GM12878 (cell line): ENCODE data around the gene ZNF507. TPM values are rescaled to one million over a fixed set of nuclear protein-coding genes. Genes with fewer than 3 reads are reported as not detected.

Source experiments
- ATAC-seq: fragments of 200-7000 bp; cut with Tn5 transposase; 3 replicates; pipeline ENCODE4 v1.9.1; 2020; ENCODE audit warnings: mild to moderate bottlenecking, moderate library complexity
- BruUV-seq: library from RNA; stranded (reverse); fragments of 400-500 nt; replicated peaks from 2 replicates; lab custom pipeline; 2021; lab: Mats Ljungman, UMichigan
- CTCF ChIA-PET: fragments of 300-600 bp; sonication (Branson Sonifier 250); formaldehyde crosslinking; extraction: SDS; loops from one replicate; lab custom pipeline; 2021; ENCODE audit warnings: inconsistent platforms; lab: Yijun Ruan, JAX
- POLR2A ChIA-PET: fragments of 350-600 bp; formaldehyde crosslinking; extraction: SDS; loops from one replicate; lab custom pipeline; 2021; ENCODE audit warnings: inconsistent platforms; lab: Charles Lee
- RAD21 ChIA-PET: fragments of 300-600 bp; sonication (Branson Sonifier 250); formaldehyde crosslinking; loops from one replicate; lab custom pipeline; 2023; ENCODE audit warnings: antibody characterized with exemption; ENCODE audit not compliant: unreplicated experiment; lab: Charles Lee
- SMC1A ChIA-PET: fragments of 300-600 bp; sonication (Branson Sonifier 250); formaldehyde crosslinking; loops from one replicate; lab custom pipeline; 2023; ENCODE audit not compliant: unreplicated experiment, uncharacterized antibody; lab: Charles Lee
- DNase-seq: peaks from one replicate; pipeline ENCODE4 v3.0.0-alpha.2; 2011; ENCODE audit warnings: low read depth, low spot score
- FAIRE-seq: peaks from 3 replicates; lab custom pipeline; 2011; peaks lifted over from hg19 to GRCh38; lab: Jason Lieb, UNC
- H2AFZ ChIP-seq: 2 replicates; pipeline ENCODE4 v1.6.0; 2011; ENCODE audit warnings: low read depth, low read length, control low read depth; ENCODE audit not compliant: control insufficient read depth
- H3K27ac ChIP-seq: 2 replicates; pipeline ENCODE4 v1.5.1; 2011; ENCODE audit warnings: control low read depth; ENCODE audit not compliant: control insufficient read depth, insufficient read depth
- H3K27me3 ChIP-seq, 2 experiments: replicated peaks in 1 of 2; 2 replicates each; pipeline versions ENCODE4 v1.6.0 to v1.6.1; 2011; ENCODE audit warnings: low read length in 1 of 2; ENCODE audit not compliant: control insufficient read depth in 2 of 2, insufficient read depth in 2 of 2
- H3K36me3 ChIP-seq, 2 experiments: 2 replicates each; pipeline ENCODE4 v1.5.1; 2011; ENCODE audit warnings: low read length in 1 of 2; ENCODE audit not compliant: control insufficient read depth in 2 of 2, insufficient read depth in 2 of 2
- H3K4me1 ChIP-seq: 2 replicates; pipeline ENCODE4 v1.6.1; 2011; ENCODE audit warnings: mild to moderate bottlenecking, low read length, moderate library complexity, mixed read lengths; ENCODE audit not compliant: control insufficient read depth, insufficient read depth
- H3K4me2 ChIP-seq: 2 replicates; pipeline ENCODE4 v1.6.0; 2011; ENCODE audit warnings: control low read depth; ENCODE audit not compliant: control insufficient read depth, insufficient read depth
- H3K4me3 ChIP-seq: fragments of 200-600 bp; sonication (generic); 2 replicates; pipeline ENCODE4 v1.5.1; 2016
- H3K79me2 ChIP-seq: 2 replicates; pipeline ENCODE4 v1.6.0; 2011; ENCODE audit warnings: low read length; ENCODE audit not compliant: control insufficient read depth, insufficient read depth
- H3K9ac ChIP-seq: 2 replicates; pipeline ENCODE4 v1.8.0; 2011; ENCODE audit warnings: low read length, control low read depth, mixed read lengths; ENCODE audit not compliant: control insufficient read depth, insufficient read depth
- H3K9me3 ChIP-seq: replicated peaks from 3 replicates; pipeline ENCODE4 v1.5.1; 2011; ENCODE audit warnings: mild to moderate bottlenecking, low read length; ENCODE audit not compliant: control insufficient read depth, insufficient read depth
- H4K20me1 ChIP-seq: 2 replicates; pipeline ENCODE4 v1.6.0; 2011; ENCODE audit not compliant: control insufficient read depth, insufficient read depth
- ATF3 ChIP-seq: IDR thresholded peaks from 2 replicates; pipeline ENCODE4 v1.6.1; 2011; ENCODE audit warnings: low read depth, mild to moderate bottlenecking, low read length, moderate library complexity, borderline replicate concordance; ENCODE audit errors: extremely low read depth
- CHD1 ChIP-seq: IDR thresholded peaks from 2 replicates; pipeline ENCODE4 v1.6.1; 2012; ENCODE audit warnings: low read depth, low read length, improper control_type of control experiment
- DPF2 ChIP-seq: fragments of 450-650 bp; IDR thresholded peaks from 2 replicates; pipeline ENCODE4 v1.6.1; 2017; ENCODE audit warnings: mild to moderate bottlenecking
- EZH2 ChIP-seq: IDR thresholded peaks from 2 replicates; pipeline ENCODE4 v1.6.1; 2012; ENCODE audit warnings: low read depth, mild to moderate bottlenecking, control low read depth, inconsistent platforms, low read length, borderline replicate concordance; ENCODE audit not compliant: control insufficient read depth
- HDAC6 ChIP-seq: fragments of 200-600 bp; sonication (generic); IDR thresholded peaks from one replicate; pipeline ENCODE4 v1.8.0; 2017; ENCODE audit warnings: antibody characterized with exemption; ENCODE audit not compliant: unreplicated experiment
- KLF5 ChIP-seq: fragments of 450-650 bp; IDR thresholded peaks from 2 replicates; pipeline ENCODE4 v1.6.1; 2014; ENCODE audit warnings: mild to moderate bottlenecking; ENCODE audit not compliant: partially characterized antibody
- MYB ChIP-seq: fragments of 150-350 bp; IDR thresholded peaks from 2 replicates; pipeline ENCODE4 v1.6.1; 2014; ENCODE audit warnings: mild to moderate bottlenecking, low read depth, low read length, borderline replicate concordance
- NFIC ChIP-seq: IDR thresholded peaks from 2 replicates; pipeline ENCODE4 v1.6.1; 2012; ENCODE audit warnings: low read depth, mild to moderate bottlenecking, inconsistent platforms, low read length, moderate library complexity
- RAD51 ChIP-seq: fragments of 450-650 bp; IDR thresholded peaks from 2 replicates; pipeline ENCODE4 v1.6.1; 2016; ENCODE audit warnings: moderate library complexity, mild to moderate bottlenecking, inconsistent platforms
- RB1 ChIP-seq: fragments of 450-650 bp; formaldehyde crosslinking; IDR thresholded peaks from 2 replicates; pipeline ENCODE4 v1.6.1; 2017; ENCODE audit warnings: mild to moderate bottlenecking, borderline replicate concordance
- SIN3A ChIP-seq: IDR thresholded peaks from 2 replicates; pipeline ENCODE4 v1.6.1; 2012; ENCODE audit warnings: low read depth, low read length, improper control_type of control experiment
- SMAD5 ChIP-seq: IDR thresholded peaks from 2 replicates; pipeline ENCODE4 v1.6.1; 2016; ENCODE audit warnings: antibody characterized with exemption, low read depth
- SUZ12 ChIP-seq: fragments of 200-600 bp; sonication (generic); IDR thresholded peaks from one replicate; pipeline ENCODE4 v1.6.1; 2018; ENCODE audit warnings: antibody characterized with exemption, mild to moderate bottlenecking; ENCODE audit not compliant: unreplicated experiment
- WGBS: methylation state at CpG from one replicate; pipeline ENCODE4 v1.1.6; 2016; ENCODE audit warnings: low lambda C conversion rate; ENCODE audit not compliant: insufficient replicate concordance, insufficient coverage; ENCODE audit errors: missing lambda C conversion rate; 5-methylcytosine and 5-hydroxymethylcytosine counted together
- in situ Hi-C: fragments of 300-500 bp; cut with MboI; formaldehyde crosslinking; loops from 9 replicates; pipeline ENCODE4 v1.14.3; 2018; ENCODE audit warnings: mixed read lengths
- intact Hi-C: fragments of 100-400 bp; cut with micrococcal nuclease; formaldehyde crosslinking; loops from one replicate; pipeline ENCODE4 v1.14.2; 2022; ENCODE audit not compliant: unreplicated experiment
- polyA plus RNA-seq, 11 experiments: library from polyadenylated mRNA; depleted of rRNA in 4 of 11; unstranded in 6 of 11; stranded (reverse) in 5 of 11; fragments of >200 nt; fragmentation: Nextera tagmentation in 4 of 11; fragmentation: Illumina TruSeq in 1 of 11; extraction: Ambion mirVana in 4 of 11; extraction: Trizol in 1 of 11; gene quantifications; 1 replicate in 1 of 11; 2 replicates in 10 of 11; pipeline versions ENCODE4 v1.2.1 to v1.2.3, GENCODE V29; 2011 to 2016; ENCODE audit warnings: inconsistent platforms in 2 of 11, missing spikeins in 2 of 11, low read depth in 1 of 11
- total RNA-seq, 4 experiments: library from RNA; depleted of rRNA in 3 of 4; stranded (reverse); fragments of >200 nt in 3 of 4; fragmentation: Illumina TruSeq in 1 of 4; extraction: Trizol in 1 of 4; gene quantifications; 2 replicates each; pipeline versions ENCODE4 v1.2.1 to v1.2.3, GENCODE V29; 2013 to 2021

Gene ZNF507
- total and polyA plus RNA-seq, 10 of the 15 experiments (the other 5 are each of a cell fraction or from before 2014, with no cell fraction given) = 2.3 to 18.4 (median 10.1) TPM

DNA sequence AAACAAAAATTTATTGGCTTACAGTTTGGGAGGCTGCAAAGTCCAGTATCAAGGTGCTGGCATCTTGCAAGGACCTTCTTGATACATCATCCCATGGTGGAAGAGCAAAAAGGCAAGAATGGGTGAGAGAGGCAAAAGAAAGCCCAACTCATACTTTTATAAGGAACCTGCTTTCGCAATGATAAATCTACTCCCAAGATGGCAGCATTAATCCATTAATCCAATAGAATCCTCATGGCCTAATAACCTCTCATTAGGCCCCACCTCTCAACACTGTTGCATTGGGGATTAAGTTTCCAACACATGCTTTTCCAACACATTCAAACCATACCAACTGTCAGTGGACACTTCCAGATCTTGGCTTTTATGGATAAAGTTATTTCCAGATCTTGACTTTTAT lies 48.7 kb upstream of the ZNF507 start:
- WGBS = 32% methylated on average over 1 of the region's 1 CpG
- TF ChIP-seq EZH2 = no peak
- TF ChIP-seq RAD51 = no peak
- no peak for TF ChIP-seq CHD1
- TF ChIP-seq RB1 = no peak
- no peak for TF ChIP-seq DPF2
- TF ChIP-seq SMAD5 = no peak
- TF ChIP-seq HDAC6 = no peak
- TF ChIP-seq NFIC = no peak
- TF ChIP-seq SUZ12 = no peak
- TF ChIP-seq SIN3A = no peak
- TF ChIP-seq MYB = no peak
- no peak for TF ChIP-seq ATF3
- no peak for TF ChIP-seq KLF5
- BruUV-seq = no TSS peak
- ChIA-PET CTCF (no interaction called here), RAD21 (no interaction called here), SMC1A (no interaction called here), POLR2A (no interaction called here)
- Histone ChIP-seq H3K27ac (no peak overlapping the region), H3K79me2 (no peaks in the 10 kb centered on the region), H3K4me2 (no peak overlapping the region), H4K20me1 (no peaks in the 10 kb centered on the region), H3K9ac (no peak overlapping the region), H3K27me3 (no peaks in the 10 kb centered on the region), H3K9me3 (no peaks in the 10 kb centered on the region), H2AFZ (no peak overlapping the region), H3K36me3 (no peaks in the 10 kb centered on the region), H3K4me1 (no peaks in the 10 kb centered on the region), H3K4me3 (no peak overlapping the region)
- intact Hi-C loops = no loop called here
- in situ Hi-C loops = no loop called here
- ATAC-seq = no peak
- no peak for DNase-seq
- no peak for FAIRE-seq
